T-helper 1 cell treated with Interleukin-12 subunit alpha and Interleukin-12 subunit beta and Interleukin-4 antibody, amounts not matched to agents 30 ng/mL and 1 ng/mL, for 36 hours (primary cell): ENCODE data around the gene NSG1. TPM values are rescaled to one million over a fixed set of nuclear protein-coding genes. Genes with fewer than 3 reads are reported as not detected.
"Not testable (repeated sequence)": the region's sequence is repeated elsewhere in the genome, so short reads cannot be mapped to it uniquely, and the experiment has no call there.

Experiments
- intact Hi-C: fragments of 100-400 bp; cut with micrococcal nuclease; formaldehyde crosslinking; loops from one replicate; pipeline ENCODE4 v1.15.1; 2024
- total RNA-seq: library from RNA; stranded (reverse); gene quantifications from 2 replicates; pipeline ENCODE4 v1.2.3, GENCODE V29; 2022

The NSG1 gene
- total RNA-seq, 1 donor from 2014 or later = 0.69 TPM

- intact Hi-C loops = no loop called here
Measured at GRCh38 chr4:4415806-4416805, 29.2 kb downstream of the NSG1 start.

DNA sequence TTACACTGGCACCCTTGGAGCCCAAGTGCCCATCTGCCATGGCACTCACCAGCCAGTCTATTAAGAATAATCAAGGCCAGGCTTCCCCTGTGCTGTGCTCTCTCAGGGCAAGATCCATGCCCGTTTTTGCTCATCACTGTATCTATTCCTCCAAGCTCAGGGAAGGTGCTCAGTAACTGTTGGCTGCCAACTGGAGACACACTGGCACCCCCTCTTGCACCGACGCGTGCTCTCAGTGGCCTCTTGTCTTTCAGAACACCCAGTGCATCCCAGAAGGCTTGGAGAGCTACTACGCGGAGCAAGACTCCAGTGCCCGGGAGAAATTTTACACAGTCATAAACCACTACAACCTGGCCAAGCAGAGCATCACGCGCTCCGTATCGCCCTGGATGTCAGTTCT lies 30.1 kb downstream of the NSG1 start:
- intact Hi-C loops = no loop called here

DNA sequence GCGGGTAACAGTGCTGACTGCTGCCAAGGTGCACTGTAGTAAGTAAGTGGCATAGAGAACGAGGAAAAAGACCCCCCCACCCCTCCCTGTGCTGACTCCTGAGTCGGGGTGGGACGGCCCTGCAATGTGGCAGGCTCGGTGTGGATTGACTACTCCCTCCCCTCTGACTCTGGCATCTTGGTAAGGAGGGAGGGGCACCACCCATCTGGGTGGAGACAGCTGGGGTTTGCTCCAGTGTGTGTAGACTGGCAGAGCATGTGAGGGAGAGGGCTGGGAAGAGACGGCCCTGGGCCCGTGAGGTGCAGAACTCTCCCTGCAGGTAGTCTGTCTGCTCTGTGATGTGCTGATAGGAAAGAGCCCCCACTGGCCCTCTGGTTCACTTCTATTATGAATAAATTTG lies 31.0 kb downstream of the NSG1 start:
- intact Hi-C loops = no loop called here

DNA sequence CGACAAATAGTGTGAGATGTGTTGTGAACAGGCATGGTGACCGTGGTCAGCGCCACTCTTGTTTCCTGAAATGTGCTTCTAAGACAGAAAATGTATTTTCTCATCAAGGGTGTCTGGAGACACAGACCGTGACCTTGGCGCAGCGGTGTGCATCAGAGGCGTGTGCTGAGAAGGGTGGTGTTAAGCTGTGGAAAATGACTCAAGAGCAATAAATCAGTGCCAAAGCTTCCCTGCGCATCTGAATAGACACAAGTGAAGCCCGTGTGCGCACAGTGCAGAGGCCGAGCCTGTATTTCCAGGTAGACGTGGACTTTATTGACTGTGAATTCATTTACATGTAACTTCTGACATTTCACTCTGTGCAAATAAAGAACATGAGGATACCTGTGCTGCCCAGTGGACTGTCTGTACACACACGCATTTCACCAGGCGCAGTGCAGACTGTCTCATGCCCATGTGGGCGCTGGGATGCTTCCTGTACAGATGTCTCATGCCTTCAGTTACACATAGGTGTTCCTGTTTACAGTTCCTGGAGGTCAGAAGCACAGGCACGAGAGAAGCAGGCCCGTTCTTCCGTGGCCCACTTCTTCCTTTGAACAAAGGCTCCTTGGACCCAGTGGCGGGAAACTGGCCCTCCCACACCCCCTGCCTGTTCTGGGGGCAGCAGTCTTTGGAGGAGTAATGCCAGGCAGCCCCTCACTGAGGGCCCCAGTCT lies 31.9 kb downstream of the NSG1 start:
- intact Hi-C loops = no loop called here

- intact Hi-C loops = no loop called here
Measured at GRCh38 chr4:4419896-4420295, 33.0 kb downstream of the NSG1 start.

- intact Hi-C loops = no loop called here
Measured at GRCh38 chr4:4420421-4420820, 33.5 kb downstream of the NSG1 start.

- intact Hi-C loops = no loop called here
Measured at GRCh38 chr4:4421356-4421755, 34.5 kb downstream of the NSG1 start.

GRCh38 chr4:4422117-4422516 lies 35.2 kb downstream of the NSG1 start:
- intact Hi-C loops = not testable (repeated sequence)

- intact Hi-C loops = no loop called here
Measured at GRCh38 chr4:4422856-4423499, 36.1 kb downstream of the NSG1 start.

DNA sequence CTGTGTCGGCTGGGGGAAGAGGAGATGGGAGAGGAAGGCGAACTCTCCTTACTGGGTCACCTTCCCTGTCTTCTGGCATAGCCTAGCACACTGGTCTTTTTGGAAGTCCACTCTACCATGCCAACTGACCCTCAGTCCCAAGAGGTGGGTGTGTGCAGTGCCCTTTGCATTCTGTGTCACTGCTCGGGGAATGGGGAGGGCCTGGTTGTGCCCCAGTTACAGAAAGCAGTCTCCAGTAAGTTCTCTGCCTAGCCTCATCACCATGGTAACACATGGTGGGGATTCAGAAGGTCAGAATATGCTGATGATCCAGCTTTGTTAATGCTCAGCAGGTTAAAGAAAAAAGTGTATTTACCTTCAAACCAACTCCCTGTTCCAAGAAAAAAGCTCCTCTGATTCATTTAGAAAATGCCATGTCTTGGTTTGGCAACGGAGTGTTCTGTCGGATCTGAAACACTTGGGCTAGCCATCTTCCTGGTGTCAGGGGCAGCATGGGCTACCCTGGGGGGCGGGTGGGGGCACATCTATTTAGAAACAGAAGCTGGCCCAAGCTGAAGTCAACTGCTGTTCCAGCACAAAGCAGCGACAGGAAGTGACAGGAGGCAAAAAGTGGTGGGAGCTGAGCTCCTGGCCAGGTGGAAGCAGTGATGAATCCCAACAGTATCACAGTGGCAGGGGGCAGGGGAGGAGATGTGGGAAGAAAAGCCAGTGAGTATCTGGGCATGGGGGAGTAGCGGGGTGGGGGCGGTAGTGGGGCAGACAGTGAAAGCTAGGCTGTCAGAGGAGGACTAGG lies 37.0 kb downstream of the NSG1 start:
- intact Hi-C loops = no loop called here

DNA sequence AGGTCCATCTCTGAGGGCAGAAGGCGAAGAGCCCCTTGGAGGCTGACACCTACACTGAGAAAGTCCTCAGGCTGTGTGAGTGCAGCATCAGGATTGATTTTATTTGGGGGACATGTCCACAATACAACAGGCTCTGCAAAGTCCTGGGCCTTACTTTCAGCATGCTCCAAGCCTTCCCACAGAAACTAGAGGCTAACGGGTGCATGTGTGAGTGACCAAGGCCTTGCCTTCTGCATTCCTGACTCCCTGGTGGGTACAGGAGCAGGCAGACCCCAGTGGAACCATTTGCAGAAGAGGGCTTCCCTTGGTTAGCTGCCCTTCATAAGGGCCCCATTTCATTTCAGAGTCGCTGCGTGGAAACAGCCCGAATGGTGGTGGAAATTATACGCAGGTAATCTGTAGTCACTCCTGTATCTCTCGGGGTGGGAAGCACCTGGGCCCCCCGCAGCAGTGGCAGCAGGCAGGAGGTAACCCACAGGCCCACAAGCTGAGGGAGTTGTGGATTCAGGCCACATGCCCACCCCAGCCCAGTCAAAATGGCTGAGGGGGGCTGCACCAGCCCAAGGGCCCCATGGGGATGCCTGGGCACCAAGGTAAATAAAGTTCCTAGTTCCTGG lies 37.7 kb downstream of the NSG1 start:
- intact Hi-C loops = no loop called here

- intact Hi-C loops = no loop called here
Measured at GRCh38 chr4:4425119-4425690, 38.3 kb downstream of the NSG1 start.

DNA sequence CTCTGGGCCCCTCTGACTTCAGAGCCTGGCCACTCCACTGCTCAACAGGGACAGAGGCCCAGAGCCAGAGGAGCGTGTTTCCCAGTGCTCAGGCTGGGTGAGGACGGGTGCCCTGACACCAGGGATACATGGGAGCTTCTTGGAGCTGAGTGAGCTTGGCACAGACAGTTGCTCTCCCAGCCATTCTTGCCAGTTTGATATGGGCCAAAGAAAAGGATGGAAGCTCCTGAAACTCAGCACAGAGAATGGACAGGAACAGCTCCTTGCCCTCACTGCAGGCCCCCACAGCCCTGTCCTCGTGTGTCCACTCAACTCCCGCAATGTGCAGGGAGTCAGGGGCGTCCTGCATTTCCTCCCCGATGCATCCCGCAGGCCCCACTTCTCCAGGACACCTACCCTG lies 38.8 kb downstream of the NSG1 start:
- intact Hi-C loops = no loop called here

GRCh38 chr4:4426511-4427120 lies 39.7 kb downstream of the NSG1 start:
- intact Hi-C loops = no loop called here

DNA sequence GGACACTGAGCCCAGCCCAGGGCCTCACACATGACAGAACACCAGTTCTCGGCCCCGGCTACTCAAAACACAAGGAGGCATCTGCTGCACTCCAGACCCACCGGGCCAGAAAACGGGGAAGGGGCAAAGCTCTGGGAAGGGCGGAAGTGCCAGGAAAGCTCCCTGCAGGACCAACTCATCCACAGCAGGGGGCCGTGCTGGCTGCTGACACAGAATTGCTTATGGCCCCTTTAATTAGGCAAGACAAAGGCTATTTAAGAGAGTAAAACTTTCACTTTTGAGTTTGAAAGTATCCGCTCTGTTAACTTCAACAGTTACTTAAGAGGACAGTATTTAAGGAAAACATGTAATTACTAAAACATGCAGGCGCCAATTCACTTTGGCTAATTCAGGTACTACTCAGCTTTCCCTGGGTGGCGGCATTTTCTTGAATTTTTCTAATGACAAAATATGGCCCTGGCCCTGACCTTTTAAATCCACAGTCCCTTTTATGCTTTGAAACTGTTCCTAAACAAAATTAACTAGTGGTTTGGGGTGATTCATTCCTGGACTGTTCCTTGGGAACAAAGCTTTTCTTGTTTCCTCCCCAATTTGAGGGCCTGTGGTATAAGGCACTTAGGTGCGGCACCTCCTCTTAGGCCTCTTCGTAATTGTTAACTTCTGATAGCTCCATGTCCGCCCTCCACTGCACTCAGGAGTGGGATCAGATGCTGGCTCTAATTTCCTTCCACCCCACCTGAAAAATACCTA lies 40.4 kb downstream of the NSG1 start:
- intact Hi-C loops = no loop called here

DNA sequence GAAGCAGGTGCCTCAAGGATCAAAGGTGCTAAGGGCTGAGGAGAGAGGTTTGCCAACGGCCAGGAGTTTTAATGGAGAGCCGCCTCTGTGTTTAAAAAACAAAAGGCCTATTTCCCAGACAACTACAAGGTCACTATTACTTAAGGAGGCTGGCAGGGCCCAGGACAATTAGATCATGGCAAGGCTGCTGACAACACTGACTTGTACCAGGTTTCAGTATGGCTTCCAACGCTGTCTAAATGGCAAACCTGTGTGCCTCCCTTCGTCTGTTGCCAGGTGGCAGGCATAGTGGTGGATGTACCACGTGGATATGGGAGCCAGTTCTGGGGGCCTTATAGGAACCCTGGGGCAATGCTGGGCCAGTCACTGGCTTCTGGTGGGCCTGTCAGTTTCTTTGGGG lies 41.0 kb downstream of the NSG1 start:
- intact Hi-C loops = no loop called here

- intact Hi-C loops = no loop called here
Measured at GRCh38 chr4:4428966-4429875, 42.3 kb downstream of the NSG1 start.
